ENCODE results near the gene EXOC3.
"Not testable (repeated sequence)": the region's sequence is repeated elsewhere in the genome, so short reads cannot be mapped to it uniquely, and the experiment has no call there.

EXOC3 gene

DNA sequence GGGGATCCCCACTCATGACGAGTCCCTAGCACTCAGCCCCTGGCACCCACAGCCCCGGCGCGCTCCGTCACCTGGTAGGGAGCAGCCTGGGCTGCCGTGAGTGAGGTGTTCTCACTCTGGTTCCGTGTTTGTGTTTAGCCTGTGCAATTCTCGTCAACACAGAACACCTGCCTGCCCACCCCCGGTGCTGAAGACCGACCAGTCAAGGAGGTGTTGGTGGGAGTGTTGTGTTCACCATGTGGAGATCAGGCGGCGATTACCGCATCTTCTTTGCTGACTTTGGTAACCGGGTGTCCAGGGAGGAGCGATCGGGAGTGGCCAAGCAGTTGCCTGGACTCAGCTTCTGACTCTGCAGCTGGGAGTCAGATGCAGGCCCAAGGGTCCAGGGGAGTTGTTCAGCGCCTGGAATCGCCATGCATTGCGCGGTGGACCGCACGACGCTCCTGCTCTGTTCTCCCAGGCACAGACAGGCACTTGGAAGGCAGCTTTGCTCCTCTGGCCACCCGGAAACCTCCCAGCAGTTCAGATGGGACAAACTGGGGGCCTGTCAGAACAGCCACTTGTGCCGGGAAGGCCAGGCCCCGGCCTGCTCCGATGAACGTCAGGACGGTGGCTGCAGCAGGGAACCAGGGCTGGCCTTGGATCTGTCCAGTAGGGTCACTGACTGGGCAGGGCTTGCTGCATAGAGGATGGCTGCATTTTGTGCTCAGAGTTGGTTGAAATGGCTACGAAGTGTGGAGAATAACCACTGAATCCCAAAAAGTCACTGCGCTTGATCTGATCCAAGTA lies 28.2 kb downstream of the EXOC3 start:
- in situ Hi-C loops (cut with HindIII; ENCODE audit: low sequenced_read_pairs): no loop called here
- no peak overlapping the region for H3K4me3 ChIP-seq (ENCODE audit: low read depth, low read length)
- DNase-seq (ENCODE audit: low read depth, low spot score): no peak

GRCh38 chr5:471750-472058 lies 28.7 kb downstream of the EXOC3 start:
- no peak for DNase-seq (ENCODE audit: low read depth, low spot score)
- H3K4me3 ChIP-seq (ENCODE audit: low read depth, low read length): peak overlapping the region; percentile 61
- no peak for TF ChIP-seq CTCF (IDR thresholded peaks at IDR 0.05; ENCODE audit: low read depth, low read length)
- in situ Hi-C loops (cut with HindIII; ENCODE audit: low sequenced_read_pairs): no loop called here

More for the DNA sequence above, 28.2 kb downstream of the EXOC3 start:
- TF ChIP-seq CTCF (IDR thresholded peaks at IDR 0.05; ENCODE audit: low read depth, low read length): no peak

DNA sequence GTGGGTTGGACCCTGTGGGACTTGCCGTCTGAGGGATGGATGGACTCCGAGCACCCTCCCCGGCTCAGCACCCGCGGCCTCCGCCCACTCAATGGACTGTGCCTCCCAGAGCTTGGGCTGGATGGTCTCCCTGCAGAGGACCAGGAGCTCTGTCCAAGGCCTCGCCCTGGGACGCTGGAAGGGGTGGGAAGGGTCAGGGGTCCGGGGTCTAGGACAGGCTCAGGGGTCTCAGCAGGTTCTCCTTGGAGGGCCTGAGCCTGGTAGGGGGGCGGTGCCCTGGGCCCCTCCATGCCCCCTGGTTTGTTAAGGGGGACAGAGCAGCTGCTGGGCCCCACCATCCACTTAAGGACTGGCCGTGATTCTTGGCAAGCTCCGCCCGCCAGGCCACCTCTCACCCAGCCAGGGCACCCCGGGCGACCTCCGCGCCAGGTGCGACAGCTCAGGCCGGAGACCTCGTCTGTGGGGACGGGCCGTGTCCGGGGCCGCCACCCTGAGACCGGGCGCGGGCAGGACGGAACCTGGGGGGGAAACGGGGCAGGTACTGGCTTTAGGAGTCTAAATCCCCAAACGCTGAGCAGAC lies 29.2 kb downstream of the EXOC3 start:
- peak overlapping the region; percentile 61 for H3K4me3 ChIP-seq (ENCODE audit: low read depth, low read length)
- no peak for DNase-seq (ENCODE audit: low read depth, low spot score)
- no peak for TF ChIP-seq CTCF (IDR thresholded peaks at IDR 0.05; ENCODE audit: low read depth, low read length)
- in situ Hi-C loops (cut with HindIII; ENCODE audit: low sequenced_read_pairs): no loop called here

DNA sequence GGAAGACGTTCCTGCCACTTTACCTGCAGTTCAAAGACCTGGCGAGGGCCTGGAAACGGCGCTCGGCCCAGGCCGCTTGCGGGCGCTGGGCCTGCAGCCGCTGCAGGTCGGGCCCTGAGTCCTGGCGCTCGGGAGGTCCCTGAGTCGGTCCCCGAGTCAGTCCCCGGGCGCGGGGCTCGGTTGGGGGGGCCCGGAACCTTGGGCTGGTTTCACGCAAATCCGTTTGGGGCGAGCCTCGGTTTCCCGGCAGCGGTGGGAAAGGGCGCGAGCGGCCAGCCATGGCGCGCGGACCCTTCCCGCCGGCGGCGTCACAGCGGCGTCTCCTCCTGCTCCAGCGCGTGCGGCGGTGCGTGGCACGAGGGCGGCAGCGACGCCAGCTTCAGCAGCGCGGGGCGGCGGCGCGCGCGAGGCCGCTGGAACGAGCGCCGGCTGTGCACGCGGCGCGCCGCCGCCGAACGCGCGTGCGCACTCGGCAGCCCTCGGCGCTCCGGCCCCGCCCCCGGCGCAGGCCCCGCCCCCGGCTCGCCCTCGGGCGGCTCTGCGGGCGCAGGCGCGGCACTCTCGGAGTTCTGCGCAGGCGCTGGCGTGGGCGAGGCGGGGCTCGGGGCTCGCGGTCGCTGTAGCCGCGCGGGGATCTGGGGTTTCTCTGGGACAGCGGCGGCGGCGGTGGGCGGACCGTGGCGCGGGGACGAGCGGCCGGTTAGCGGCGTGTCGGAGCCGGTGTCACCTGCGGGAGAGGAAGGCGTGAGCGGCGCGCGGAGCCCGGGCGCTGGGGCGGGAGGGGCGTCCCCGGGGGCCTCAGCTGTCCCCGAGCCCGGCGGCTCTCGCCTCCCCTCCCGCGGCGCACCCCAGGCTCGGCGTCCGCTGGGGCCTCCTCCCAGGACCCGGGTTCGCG lies 29.9 kb downstream of the EXOC3 start:
- no peak for TF ChIP-seq CTCF (IDR thresholded peaks at IDR 0.05; ENCODE audit: low read depth, low read length)
- H3K4me3 ChIP-seq (ENCODE audit: low read depth, low read length): peak overlapping the region; percentile 61
- DNase-seq (ENCODE audit: low read depth, low spot score): peak; percentile 63
- in situ Hi-C loops (cut with HindIII; ENCODE audit: low sequenced_read_pairs): no loop called here

DNA sequence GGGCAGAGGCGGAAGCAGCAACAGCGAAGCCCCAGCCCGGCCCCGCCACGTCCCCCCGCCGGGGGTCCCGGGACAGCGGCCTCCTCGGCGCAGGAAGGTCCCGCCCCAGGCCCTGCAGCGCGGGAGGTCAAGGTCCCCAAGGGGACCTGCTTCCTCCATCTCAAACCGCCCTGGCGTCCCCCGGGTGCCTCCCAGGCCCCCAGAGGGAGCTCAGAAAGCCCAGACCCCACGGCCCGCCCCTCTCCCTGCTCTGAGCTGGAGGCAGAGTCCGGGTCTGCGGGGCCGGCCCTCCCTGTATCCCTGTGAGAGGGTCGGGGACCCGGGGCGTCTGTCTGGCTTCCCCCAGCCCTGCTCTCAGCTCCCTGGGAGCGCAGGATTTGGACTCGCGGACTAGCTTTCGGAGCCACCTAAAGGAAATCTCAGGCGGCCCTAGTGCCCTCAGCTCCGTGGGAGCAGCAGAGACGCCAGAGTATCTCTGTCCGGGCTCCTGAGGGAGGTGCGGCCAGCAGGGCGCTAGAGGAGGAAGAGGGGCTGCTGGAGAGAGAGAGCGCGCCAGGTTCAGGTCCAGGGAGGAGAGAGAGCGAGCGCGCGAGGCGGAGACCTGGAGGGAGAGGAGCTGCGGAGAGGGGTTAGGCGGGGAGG lies 30.7 kb downstream of the EXOC3 start:
- peak; percentile 35 for DNase-seq (ENCODE audit: low read depth, low spot score)
- TF ChIP-seq CTCF (IDR thresholded peaks at IDR 0.05; ENCODE audit: low read depth, low read length): no peak
- peak overlapping the region; percentile 61 for H3K4me3 ChIP-seq (ENCODE audit: low read depth, low read length)
- in situ Hi-C loops (cut with HindIII; ENCODE audit: low sequenced_read_pairs): no loop called here

- in situ Hi-C loops (cut with HindIII; ENCODE audit: low sequenced_read_pairs); DNase-seq (ENCODE audit: low read depth, low spot score): not testable (repeated sequence)
- peak overlapping the region; percentile 61 for H3K4me3 ChIP-seq (ENCODE audit: low read depth, low read length)
Observed at GRCh38 chr5:474232-474839, 31.4 kb downstream of the EXOC3 start.

All from astrocyte of the spinal cord (primary cell).